ENCODE results near the gene RASD2. TPM values are rescaled to one million over a fixed set of nuclear protein-coding genes. Genes with fewer than 3 reads are reported as not detected.
A peak's percentile ranks its signal among the peaks of the same experiment; 100 is the strongest.

RASD2 gene
- polyA plus RNA-seq, 4 donors = 1.5 to 3.0 (median 2.0) TPM

DNA sequence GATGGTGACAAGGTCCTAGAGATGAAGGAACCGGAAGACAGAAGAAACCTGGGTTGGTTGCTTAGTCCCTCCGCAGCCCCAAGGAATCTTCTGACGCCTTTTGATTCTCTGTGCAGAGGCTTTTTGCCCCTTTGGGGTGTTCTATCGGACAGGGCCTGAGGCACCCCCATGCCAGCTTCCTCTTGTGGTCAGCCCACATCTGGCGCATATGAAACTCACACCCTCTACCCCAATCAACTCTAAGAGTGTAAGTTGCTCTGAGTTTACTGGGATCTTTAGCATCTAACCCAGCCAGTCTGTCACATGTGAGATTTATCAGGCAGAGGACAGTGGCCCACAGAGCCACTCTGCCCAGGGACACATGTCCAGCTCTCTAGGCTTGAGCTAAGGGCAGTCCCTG lies 17.4 kb downstream of the RASD2 start:
- no peak for DNase-seq (ENCODE audit: low read depth in 4 of 4, low spot score in 3 of 4)

DNA sequence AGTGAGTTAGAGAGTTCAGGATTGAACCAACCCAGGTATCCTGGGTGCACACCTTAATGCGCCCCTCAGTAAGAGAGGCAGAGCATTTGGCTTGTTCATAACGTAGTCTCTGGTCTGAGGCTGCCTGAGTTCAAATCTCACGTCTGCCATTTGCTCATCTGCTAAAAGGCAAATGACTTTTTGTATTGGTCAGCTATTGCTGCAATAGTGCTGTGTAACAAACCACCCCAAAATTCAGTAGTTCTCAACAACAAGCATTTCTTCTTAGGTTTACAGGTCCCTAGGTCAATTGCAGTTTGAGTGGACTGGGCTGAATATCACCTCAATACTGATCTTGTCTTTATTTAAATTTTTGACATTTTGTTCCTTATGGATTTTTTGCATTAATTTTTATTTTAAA lies 18.1 kb downstream of the RASD2 start:
- no peak for DNase-seq (ENCODE audit: low read depth in 4 of 4, low spot score in 3 of 4)

DNA sequence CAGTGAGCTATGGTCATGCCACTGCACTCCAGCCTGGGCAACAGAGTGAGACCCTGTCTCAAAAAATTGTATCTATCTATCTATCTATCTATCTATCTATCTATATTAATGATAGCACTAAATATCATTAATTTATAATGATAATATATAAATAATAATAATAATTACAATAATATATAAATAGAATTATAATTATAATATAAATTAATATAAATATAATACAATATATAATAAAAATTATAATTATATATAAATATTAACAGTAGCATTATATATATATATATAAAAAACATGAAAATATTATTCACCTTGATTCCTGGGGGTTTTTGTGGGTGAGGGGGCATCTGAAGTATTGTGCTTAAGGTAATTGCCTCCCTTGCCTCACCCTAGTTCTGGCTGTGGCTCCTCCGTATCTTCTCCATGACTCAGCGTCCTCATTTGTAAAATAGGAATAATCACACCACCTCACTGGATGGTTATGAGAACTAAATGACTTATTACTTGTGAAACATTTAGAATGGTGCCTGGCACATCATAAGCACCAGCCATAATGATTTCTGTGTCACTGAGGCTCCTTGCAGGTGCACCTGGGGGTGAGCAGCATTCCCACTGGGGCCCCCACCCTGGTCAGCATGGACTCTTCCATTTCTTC lies 18.8 kb downstream of the RASD2 start:
- no peak for DNase-seq (ENCODE audit: low read depth in 4 of 4, low spot score in 3 of 4)

DNA sequence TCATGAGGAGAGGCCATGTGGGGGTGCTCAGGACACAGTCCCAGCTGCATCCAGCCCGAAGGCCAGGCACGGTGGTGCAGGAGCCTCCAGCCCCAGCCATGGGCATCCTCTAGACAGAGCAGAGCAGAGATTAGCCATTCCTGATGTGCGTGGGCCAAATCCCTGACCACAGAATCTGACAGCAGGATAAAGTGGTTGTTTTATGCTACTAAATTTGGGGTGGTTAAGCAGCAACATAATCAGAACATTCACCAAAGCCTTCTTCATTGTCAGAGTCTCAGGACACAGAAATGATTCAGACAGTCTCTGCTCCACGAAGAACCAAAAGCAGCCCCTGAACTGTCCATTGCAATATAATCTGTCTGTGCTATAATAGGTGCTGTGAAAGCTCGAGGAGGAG lies 19.7 kb downstream of the RASD2 start:
- no peak for DNase-seq (ENCODE audit: low read depth in 4 of 4, low spot score in 3 of 4)

DNA sequence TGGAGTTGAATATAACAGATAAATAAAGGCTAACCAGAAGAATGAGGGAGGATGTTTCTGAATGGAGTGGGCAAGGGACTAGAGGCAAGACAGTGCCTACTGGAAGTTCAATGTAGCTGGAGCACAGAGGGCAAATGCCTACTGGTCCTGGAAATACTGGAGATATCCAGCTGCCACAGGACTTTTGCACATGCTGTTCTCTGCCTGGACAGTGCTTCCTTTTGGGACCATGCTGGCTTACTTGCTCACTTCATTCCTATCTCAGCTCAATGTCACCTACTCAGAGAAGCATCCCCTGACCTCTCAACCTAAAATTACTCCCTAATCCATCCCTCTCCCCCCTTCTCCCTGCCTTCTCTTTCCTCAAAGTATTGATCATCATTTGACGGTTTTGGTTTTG lies 20.2 kb downstream of the RASD2 start:
- DNase-seq (ENCODE audit: low read depth in 4 of 4, low spot score in 3 of 4) = no peak

DNA sequence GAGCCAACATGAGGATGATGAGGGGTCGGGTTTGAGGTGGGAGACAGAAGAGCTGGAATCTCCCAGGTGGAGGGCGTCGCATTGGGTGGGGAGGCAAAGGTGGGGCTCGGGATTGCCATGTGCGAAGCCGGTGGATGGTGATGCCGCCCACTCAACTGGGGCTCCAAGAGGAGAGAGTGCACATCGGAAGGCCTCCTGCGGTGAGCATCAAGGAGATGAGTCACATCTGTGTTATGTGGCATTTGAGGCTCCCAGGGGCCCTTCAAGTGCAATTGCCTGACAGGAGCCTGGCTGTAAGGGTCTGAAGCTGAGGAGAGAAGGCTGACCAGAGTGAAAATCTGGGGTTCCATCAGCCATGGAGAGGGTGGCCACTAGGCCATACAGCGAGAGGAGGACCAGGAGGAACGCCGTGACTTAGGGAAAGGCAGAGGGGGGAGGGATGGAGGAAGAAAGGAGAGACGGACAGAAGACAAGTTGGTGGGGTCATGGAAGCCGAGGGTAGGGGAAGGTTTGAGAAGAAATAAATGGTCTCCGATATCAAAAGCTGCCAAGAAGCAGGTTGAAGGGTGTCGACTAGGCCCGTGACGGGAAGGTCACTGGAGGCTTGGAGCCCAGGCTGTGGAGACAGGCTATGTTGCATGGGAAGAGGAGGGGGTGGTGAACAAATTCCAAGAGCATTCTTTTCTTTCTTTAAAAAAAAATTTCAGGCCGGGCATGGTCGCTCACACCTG lies 21.3 kb downstream of the RASD2 start:
- DNase-seq (ENCODE audit: low read depth in 4 of 4, low spot score in 3 of 4) = no peak

DNA sequence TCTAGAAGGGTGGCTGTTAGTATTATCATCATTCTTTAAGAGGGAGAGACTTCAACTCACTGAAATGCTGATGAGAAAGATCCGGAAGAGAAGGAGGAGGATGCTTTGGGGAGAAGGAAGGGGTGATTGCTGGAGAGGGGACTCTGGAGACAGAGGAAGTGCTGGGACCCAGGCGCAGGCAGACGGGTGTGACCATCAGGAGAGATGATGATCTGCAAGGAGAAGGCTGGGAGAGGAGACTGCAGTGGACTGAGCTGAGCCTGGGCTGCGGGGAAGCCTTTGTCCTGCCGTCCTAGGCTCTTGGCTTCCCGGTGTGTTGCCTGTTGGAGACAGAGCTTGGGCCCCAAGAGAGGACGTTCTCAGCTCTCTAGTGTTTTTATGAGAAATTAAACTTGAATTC lies 22.6 kb downstream of the RASD2 start:
- no peak for DNase-seq (ENCODE audit: low read depth in 4 of 4, low spot score in 3 of 4)

DNA sequence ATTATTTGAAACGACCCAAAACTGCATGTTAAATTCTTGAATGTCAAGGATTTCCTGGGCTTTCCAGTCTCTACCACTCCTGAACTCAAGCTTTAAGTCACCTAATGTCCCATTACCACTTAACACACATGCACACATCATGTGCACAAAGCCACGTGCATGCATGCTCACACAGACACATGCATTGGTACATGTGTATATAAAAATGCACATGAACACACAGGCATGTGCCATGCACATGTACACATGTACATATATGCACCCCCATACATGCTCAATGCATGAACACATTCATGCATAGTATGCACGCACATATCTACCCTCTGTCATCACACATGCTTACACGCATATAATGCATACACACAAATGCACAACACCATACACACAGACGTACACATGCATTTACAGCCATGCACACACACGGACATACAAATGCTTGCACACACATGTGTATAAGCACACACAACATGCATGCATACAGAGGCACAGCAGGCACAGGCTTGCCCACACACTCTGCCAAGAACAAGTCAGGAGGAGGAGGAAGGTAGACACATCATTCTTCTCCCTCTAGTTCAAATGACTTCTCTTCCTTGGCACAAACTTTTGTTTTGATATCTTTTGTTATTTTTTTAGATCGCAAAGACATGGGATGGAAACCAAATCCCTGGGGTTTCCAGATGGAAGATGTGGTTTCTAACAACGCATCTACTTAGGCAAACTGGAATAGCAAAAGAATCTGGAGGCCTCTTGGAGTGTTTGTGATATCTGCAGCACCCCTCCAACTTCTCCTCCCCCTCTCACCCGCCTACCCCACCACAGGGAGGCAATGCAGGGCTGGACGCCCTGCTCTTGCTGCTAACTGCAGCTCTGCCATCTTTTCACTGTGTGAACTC lies 24.6 kb downstream of the RASD2 start:
- DNase-seq (ENCODE audit: low read depth in 4 of 4, low spot score in 3 of 4) = no peak

DNA sequence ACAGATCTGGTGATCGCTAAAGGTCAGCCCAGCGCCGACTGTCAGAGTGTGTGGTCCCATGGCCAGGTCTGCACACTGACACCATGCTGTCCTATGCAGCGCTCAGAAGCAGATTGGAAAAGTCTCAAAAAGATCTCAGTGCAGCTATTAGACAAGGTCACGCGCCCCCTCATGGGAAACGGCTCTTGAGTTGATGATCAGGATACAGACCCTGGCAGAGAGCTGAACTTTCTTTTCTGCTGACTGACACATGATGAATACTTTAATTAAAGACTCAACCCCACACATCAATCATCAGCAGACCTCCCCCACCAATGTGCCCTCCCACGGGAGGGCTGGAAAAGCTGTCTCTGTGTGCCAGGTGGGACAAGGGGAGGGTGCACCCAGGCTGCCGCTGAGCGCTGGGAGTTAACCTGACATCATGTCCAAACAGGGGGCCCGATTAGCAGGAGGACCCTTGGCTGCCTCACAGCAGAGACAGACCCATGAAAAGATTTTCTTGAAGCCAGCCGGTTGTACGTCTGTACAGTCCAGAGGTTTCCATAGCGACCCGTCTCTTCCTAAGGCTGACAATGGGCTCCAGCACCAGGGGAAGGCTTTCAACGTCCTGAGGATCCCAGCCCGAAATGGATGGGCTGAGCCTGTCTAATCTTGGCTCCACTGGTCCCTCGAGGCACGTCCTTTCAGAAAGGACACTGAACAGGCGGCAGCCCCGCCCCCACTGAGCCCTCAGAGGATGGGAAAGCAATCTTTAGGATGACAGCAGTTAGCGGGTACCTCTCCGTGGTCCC lies 26.9 kb downstream of the RASD2 start:
- DNase-seq (ENCODE audit: low read depth in 4 of 4, low spot score in 3 of 4) = peak in 1 of 4 donors; percentile 29

DNA sequence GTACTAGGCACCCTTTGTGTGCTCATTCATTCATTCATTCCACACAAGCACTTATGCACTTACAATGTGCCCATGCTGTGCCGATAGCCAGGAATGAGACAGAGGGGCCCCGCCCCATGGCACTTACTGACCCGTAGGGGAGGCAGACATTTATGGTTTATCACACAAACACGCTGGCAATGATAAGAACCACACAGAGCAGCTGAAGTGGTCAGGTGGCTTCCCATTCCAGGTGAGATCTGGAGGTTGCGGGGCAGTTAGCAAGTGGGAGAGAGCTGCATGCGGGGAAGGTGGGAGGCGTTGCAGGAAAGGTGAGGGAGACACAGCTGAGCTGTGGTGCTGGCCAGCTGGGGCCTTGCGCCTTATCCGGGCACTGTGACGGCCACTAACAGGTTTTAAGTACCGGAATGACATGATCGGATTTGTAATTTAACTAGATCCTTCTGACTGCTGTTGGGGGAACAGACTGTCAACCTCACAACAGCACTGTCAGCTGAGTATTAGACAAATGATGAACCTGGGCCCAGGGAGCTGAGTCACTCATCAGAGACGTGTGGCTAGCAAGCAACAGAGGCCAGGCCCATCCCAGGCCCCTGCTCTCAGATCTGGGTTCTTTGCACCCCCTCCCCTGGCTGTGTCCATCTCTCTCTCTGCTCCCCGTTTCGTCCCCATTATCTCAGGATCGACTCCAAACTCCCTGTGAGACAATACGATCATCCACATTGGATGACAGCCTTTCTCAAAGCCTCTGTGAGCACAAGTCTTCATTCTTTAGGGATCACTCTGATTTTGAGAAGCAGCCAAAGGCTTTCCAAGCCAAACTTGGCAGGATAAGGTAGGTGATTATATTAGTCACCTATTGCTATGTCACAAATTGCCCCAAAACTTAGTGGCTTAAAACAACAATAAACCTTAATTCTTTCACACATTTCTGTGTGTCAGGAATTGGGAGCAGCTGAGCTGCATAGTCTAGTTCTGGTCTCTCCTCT lies 28.4 kb downstream of the RASD2 start:
- no peak for DNase-seq (ENCODE audit: low read depth in 4 of 4, low spot score in 3 of 4)

DNA sequence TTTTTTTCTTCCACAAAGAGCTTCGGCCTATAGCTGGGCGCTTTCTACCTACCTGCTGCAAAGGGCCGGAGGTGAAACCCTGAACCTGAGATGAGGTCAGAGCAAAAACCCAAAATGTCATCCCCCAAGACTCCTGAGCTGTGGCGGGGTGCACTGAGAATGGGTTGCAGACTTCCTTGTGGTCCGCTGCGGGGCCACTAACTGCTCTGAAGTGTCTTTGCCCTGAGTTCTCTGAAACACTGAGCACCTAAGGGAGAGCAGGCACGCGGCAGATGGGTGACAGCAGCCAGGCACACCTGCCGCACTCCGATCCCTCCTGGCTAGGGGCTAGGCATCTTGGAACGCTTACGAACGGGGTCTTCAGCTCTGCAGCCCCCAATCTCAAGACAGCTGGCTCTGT lies 29.3 kb downstream of the RASD2 start:
- DNase-seq (ENCODE audit: low read depth in 4 of 4, low spot score in 3 of 4) = no peak

DNA sequence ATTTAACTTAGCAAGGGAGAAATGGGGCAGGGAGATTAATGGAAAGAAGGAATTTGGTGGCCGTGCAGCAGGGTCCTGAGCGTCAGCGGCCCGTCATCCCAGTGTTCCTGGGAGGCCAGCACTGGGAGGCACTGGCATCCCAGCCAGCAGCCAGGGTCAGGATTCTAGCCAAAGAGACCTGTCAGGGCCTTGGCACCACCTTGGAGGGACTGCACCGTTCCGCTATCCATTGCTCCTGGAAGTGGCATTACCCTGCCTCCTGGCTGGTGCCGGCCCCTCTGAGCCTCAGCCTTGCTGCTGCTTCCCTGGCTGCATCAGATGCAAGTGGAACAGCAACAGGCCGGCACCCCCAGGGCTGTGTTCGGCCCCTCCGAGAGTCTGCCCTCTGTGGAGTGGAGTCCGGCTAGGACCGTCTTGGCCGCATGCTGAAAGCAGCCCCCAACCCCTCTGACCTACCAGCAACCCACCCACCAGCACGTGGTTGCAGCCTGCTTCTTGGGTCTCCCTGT lies 30.1 kb downstream of the RASD2 start:
- DNase-seq (ENCODE audit: low read depth in 4 of 4, low spot score in 3 of 4) = no peak

DNA sequence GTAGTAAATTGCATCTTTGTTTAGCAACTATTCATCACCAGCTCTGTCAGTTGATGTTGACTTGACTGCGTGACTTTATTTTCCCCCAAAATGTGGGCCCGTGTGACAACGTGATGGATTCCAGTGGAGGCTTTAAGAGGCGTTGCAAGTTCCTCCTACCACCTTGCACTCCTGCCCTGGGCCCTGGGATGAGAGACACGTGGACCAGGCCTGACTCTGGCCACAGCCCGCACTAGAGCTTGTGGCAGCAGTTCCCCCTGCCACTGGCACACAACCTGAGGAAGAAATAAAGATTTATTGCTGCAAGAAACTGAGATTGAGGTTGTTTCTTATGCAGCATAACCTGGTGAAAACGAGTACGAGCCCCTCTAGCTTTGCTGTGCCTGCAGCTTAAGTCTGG lies 31.9 kb downstream of the RASD2 start:
- no peak for DNase-seq (ENCODE audit: low read depth in 4 of 4, low spot score in 3 of 4)

DNA sequence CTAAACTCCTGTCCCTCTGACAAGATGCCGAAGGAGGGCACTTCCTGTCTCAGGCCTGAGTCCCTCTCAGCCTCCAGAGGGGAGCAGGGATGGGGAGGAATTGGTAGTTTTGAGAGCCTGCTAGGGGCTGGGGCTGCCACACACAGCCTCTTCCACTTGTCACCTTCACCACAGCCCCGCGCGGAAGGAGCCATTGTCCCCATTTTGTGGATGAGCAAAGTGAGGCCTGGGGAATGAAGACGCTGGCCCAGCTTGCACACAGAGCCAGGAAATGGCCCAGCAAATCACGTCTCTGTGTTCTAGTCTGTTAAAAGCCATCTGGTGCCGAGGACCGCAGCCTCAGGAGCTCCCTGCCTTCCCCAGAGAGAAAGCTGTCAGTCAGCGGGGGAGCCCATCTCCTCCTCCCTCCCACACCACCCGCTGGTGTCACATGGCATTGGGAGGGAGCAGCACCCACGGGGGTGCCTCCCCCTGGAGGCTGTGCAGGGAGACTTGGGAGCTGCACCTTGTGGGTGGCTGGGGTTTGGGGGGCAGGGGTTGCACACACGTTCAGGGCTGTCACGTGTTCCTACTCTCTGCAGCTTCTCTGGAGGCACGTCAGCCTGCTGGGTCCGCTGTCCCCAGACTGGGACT lies 34.6 kb downstream of the RASD2 start:
- no peak for DNase-seq (ENCODE audit: low read depth in 4 of 4, low spot score in 3 of 4)

DNA sequence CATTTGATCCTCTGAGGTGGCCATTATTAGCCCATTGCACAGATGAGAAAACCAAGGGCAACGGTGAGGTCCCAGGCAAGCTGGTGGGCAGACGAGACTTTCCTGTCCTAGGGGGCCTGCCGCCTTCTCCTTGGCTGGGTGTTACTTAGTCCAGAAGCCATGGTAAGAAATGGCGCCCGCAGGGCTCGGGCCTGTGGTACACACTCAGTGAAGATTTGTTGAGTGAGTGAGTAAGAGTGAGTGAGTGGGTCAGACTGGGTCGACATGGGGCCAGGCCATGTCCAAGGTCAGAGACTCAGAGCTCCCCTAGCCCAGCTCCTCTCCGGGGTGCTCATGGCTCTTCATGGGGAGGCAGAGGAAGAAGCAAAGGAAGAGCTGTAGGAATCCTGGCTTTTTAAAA lies 36.0 kb downstream of the RASD2 start:
- DNase-seq (ENCODE audit: low read depth in 4 of 4, low spot score in 3 of 4) = no peak

DNA sequence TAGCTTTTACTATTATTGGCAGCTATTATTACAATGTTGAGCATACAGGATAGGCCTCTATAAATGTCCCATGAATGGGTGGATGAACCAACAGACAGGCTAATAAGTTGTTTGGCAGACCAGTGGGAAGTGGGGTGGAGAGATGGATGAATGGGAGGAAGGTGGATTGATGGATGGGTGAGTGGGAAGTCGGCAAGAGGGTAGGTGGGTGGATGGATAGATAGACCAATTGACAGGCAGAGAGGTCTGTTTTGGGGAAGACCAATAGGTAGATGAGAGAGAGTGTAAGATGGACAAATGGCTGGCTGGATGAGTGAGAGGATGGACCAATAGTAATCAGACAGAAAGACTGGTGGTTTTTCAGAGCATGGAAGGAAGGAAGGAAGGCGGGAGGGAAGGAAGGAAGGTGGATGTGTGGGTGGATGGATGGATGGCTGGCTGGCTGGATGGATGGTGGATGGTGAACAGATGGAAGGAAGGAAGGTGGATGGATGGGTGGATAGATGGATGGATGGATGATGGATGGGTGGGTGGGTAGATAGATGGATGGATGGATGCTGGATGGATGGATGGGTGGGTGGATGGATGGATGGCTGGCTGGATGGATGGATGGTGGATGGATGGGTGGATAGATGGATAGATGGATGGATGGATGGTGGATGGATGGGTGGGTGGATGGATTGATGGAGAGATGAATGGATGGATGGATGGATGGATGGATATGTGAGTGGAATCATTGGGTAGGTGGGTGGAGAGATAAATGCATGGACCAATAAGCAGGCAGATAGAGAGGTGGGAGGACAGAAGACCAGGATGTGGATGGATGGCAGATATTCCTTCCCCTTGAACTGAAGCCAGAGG lies 37.4 kb downstream of the RASD2 start:
- no peak for DNase-seq (ENCODE audit: low read depth in 4 of 4, low spot score in 3 of 4)

DNA sequence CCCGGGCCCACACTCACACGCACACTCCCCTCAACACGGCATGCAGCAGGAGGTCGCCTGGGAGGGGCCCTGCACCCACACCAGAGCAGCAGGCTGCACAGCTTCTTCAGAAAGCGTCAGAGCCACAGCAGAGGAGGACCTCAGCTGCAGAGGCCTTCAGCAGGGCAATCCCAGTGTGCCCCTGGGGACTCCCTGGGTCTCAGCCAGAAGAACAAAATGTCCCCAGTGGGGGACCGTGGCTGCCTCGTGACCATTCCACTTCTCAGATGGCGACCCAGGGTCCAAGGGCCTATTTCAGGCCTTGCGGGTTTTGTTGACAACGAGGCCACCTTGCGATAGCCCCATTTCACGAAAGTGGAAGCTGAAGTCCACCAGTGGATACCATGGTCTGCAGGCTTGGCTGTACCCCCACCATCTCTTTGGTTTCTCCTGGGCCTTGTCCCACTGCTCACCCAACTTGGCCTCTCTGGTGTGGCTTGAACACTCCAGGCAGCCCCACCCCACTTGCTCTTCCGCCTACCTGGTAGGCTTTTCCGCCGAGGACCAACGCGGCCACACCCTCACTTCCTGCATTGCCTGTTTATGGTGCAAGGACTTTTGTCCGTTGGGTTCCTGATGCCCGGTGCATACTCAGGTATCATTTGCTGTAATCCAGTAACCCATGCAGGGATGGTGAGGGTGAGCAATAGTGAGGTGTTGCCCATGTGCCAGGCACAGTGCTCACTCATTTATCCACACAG lies 38.4 kb downstream of the RASD2 start:
- no peak for DNase-seq (ENCODE audit: low read depth in 4 of 4, low spot score in 3 of 4)

All from left renal pelvis (tissue), 4 donors.